Stimulated activated CD4-positive, alpha-beta T cell treated with anti-CD3 and anti-CD28 coated beads, Interleukin-2, amount 100 ng/mL, for 24 hours (primary cell): ENCODE measurements around the gene OR5AU1.

ENCODE experiments used
- DNase-seq, 2 donors: peaks; one replicate each; pipeline ENCODE4 v3.0.0-alpha.2; 2020

OR5AU1 gene

GRCh38 chr14:21155963-21156362 lies at the start of gene OR5AU1:
Gene OR5AU1 (minus strand): TSS chr14:21156063. CDS start chr14:21155872, 191 bp downstream.
- DNase-seq = no peak

DNA sequence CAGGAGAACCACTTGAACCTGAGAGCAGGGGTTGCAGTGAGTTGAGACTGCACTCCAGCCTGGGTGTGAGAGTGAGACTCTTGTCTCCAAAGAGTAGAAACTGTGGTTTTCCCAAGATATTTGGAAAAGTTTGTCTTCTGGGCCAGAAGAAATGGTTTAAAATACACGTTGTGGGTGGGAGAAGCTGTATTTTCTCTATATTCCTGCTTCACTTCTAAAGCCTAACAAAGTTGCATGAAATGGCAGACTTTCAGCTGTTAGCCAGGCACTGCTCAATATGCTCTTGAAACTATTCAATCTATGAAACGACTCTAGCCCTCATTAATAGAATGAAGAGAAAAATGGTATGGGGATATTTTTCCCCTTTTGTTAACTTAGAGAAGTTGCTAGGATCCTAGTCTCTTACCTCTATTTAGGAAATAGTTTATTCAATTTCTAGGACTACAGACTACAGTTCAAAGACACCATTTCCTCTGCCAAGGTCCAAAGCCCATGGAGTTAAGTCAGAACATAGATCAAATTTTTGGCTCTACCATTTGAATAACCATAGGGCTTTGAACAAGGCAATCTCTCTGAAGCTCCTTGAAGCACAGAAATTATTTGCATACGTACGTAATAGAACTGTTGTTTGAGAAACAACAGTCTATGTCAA lies 49.3 kb upstream of the OR5AU1 start:
- no peak for DNase-seq

GRCh38 chr14:21204167-21205025 lies 48.5 kb upstream of the OR5AU1 start:
- DNase-seq = no peak

DNA sequence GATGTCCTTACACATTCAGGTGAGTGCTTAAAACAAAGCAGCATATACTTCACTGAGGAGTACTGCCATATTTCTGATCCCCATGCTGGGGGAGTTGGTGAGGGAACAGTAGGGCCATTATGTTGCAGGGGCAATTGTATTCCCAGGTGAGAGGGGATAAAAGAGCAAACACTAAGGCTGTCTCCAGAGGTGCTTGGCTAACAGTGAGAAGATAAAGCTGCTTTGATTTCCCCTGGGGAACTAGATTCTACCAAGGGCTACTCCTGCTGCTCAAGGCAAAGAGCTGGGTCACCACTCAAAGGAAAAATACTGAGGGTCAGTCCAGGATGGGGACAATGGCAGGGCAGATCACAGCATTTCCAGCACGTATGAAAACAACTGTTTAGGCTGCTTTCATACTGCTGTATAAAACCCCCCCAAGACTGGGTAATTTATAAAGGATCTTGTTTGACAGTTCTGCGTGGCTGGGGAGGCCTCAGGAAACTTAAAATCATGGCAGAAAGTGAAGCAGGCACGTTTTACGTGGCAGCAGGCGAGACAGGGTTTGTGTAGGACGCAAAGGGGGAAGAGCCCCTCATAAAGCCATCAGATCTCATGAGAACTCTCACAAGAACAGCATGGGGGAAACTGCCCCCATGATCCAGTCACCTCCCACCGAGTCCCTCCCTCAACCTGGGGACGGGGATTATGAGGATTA lies 47.8 kb upstream of the OR5AU1 start:
- DNase-seq = no peak

DNA sequence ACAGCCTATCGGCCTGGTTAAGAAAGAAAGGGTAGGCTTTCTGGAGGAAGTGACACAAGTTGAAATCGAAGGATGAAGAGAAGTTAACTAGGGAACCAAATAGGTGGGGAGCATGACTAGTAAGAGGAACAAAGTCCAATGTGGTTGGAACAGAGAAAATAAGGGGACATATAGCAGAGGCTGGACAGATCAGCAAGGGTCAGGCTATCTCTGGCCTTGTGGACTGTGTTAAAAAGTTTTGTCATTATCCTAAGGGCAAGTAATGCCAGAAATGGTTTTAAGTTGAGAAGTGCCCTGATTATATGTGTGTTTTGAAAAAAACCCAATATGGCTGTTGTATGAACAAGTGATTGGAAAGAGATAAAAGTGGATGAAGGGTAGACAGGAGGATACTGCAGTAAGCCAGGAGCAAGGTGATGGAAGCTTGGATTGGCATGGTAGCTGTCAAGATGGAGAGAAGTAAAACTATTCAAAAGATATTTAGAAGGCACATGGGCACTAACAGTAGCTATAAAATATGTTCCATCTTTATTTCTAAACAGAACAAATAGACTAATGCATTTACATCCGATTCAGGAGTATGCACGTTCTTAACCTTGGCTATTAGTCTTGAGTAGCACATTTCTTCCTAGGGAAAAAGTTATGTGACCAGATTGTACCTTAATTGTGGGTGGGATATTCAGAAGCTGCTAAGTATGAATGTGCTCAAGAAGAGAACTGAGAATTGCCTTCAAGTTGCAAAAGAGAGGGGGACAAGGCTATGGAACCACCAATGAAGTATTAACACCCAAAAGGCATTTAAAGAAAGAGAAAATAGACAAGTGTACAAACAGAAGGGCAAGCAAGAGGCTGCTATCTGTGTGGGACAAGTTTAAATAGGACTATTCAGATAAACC lies 46.8 kb upstream of the OR5AU1 start:
- DNase-seq = no peak

GRCh38 chr14:21201732-21202462 lies 46.0 kb upstream of the OR5AU1 start:
- no peak for DNase-seq

GRCh38 chr14:21200752-21201461 lies 45.0 kb upstream of the OR5AU1 start:
- no peak for DNase-seq

GRCh38 chr14:21199611-21200560 lies 44.0 kb upstream of the OR5AU1 start:
- DNase-seq = no peak

DNA sequence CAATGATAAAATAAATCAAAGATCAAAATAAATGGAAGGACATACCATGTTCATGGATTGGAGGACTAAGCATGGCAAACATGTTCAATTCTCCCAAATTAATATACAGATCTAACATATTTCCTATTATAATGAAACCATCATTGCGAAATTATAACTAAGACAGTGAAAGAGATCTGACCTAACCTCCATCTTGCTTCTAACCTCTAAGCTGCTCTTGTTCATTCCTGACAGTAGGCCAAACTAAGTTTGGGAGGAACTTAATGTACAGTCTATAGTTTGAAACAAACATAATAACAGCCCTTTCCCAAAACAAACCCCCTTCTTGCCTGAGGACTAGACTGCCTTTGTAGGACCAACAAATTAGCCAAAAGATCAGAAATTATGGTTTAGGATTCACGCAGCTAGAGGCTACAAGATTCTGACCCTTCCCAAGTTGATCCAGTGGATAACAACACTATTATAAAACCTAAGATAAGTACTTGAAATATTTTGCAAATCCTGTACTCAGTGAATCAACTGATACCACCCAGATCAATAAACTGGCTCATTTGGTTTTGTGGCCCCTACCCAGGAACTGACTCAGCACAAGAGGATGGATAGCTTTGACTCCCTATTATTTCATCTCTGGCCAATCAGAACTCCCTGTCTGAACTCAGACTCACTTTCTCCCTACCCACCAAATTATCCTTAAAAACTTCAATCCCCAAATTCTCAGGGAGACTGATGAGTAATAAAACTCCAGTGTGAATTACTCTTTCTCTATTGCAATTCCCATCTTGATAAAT lies 41.7 kb upstream of the OR5AU1 start:
- no peak for DNase-seq

DNA sequence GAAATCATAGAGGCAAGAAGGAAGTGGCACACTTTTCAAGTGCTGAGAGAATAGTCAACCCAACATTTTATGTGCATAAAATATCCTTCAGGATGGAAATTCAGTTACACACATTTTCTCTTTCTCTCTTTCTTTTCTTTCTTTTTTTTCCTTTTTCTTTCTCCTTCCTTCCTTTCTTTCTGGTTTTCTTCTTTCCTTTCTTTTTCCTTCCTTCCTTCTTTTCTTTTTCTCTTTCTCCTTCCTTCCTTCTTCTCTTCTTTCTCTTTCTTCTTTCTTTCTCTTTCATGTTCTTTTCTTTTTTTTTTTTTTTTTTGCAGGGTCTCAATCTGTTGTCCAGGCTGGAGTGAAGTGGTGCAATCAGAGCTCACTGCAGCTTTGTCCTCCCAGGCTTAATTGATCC lies 38.7 kb upstream of the OR5AU1 start:
- no peak for DNase-seq

DNA sequence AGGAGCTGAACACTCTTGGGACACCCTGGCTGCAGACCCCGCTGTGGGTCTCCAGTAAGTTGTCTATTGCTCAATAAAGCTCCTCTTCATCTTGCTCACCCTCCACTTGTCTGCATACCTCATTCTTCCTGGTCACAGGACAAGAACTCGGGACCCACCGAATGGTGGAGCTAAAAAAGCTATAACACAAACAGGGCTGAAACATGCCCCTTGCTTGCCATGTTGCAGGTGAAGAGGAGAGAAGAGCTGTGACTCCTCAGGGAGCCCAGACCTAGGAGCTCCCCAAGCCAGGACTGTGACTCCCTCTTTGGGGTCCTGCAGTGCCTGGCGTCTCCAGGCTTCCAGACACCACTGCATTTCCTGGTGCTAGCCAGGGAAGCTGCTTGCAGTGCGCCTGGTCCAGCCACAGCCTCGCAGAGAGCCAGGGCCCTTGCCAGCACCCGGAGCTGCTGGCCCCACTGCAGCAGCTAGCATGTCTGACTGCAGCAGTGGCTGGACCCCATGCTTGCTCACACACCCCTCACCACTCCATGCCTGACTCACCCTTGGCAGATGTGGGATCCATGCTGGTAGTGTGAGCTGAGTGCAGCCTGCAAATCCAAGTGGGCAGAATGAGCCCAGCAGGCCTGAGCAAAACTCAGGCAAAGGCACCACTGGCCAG lies 37.1 kb upstream of the OR5AU1 start:
- no peak for DNase-seq

DNA sequence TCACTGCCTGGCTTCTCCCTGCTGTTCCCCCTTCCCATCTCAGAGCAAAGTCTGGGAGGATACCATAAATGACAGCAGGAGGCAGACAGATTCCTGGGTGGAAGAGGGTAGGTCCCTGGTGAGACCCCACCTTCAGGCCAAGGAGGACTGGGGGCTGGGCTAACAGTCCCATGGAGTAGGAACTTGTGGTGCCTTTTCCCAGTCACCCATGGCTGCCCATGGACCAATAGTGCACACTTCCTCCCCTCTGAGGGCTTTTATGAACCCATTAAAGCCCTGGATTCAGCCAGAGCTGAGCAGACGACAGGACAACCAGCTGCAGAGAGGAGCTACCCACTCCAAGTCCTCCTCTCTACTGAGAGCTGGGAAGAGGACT lies 36.6 kb upstream of the OR5AU1 start:
- no peak for DNase-seq

GRCh38 chr14:21191809-21192446 lies 36.1 kb upstream of the OR5AU1 start:
- DNase-seq = peak; percentile 68 to 79

GRCh38 chr14:21191261-21191808 lies 35.5 kb upstream of the OR5AU1 start:
- no peak for DNase-seq

DNA sequence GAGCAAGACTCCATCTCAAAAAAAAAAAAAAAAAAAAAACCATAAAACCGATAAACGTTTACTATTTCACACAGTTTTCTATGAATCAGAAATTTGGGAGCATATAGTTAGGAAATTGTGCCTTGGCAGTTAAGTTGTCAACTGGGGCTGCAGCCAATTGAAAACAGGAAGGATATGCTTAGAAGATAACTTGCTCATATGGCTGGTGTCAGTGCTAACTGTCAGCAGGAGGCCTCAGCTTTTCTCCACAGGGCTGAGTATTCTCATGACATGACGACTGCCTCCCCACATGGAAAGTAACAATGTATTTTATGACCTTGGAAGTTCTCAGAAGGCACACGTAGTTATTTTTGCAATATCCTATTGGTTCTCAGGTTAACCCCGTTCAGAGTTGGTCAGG lies 29.6 kb upstream of the OR5AU1 start:
- DNase-seq = no peak

GRCh38 chr14:21184254-21184653 lies 28.4 kb upstream of the OR5AU1 start:
- no peak for DNase-seq

- DNase-seq = no peak
These were observed 26.3 kb upstream of the OR5AU1 start for GRCh38 chr14:21182166-21182565.

- no peak for DNase-seq
These were observed 15.3 kb upstream of the OR5AU1 start for GRCh38 chr14:21171128-21171527.
